Measurements from ENCODE around the gene GNAT1. TPM values are rescaled to one million over a fixed set of nuclear protein-coding genes. Genes with fewer than 3 reads are reported as not detected.
A peak's percentile ranks its signal among the peaks of the same experiment; 100 is the strongest.
"Not testable (repeated sequence)": the region's sequence is repeated elsewhere in the genome, so short reads cannot be mapped to it uniquely, and the experiment has no call there.

Gene GNAT1
- total and polyA plus RNA-seq, 3 experiments from 2014 or later: not detected

DNA sequence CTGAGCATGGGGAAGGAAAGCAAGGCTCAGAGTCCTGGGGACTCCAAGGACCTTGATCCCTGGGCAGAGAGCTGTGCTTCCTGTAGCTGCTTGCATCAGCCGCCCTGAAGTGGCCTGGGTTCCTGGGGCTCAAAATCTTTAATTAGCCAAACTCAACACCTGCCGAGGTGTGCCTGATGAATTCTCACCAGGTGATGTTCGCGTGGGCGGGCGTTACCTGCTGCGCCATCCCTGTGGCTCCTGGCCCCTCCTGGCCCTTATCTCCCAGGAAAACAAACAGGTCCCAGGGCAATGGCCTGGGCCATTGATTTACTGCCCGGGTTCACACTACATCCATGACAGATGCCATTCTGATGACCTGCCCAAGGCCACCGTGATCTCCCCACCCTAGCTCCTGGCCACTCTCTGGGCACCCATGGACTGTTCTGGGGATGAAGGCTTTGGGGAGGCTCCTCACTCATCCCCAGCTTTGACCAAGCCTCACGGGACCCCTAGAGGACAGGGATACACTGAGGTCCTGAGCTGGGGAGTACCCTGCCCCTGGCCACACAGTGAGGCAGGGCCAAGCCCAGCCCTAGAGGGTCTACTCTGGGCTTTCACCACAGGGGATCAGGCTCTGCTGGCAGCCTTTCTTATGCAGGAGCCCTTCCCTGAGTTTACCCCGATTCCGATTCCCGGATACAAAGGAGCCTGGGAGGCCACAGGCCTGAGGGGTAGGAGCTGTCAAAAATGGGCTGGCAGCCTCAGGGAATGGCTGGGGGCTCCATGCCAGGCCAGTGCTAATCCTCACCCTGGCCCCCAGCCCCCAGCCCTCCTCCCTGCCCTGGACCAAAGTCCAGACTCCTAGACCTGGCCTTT lies 19.3 kb downstream of the GNAT1 start:
- no peaks in the 10 kb centered on the region for H3K36me3 ChIP-seq (ENCODE audit: insufficient read depth, low read length)
- Mint-ChIP-seq H3K9me3 (no peaks in the 10 kb centered on the region), H3K36me3 (no peaks in the 10 kb centered on the region), H3K27ac (peak overlapping the region in 1 of 8 donors; percentile 29), H3K27me3 (peaks cover 5 to 8% of the 10 kb centered on the region in 2 donors), H3K4me3 (no peak overlapping the region), H3K4me1 (peaks cover 0 to 1% (median 0%) of the 10 kb centered on the region in 3 donors)
- ChIA-PET POLR2A (no interaction called here), CTCF (interaction anchor here (1.1 to 2.9 kb wide), 4 partner anchors 9 to 17 kb away, joined by 3 to 16 read pairs (median 8); no protein-coding TSS in a partner anchor)
- no peaks in the 10 kb centered on the region for H3K9me3 ChIP-seq (ENCODE audit: low read length)
- H3K4me1 ChIP-seq (ENCODE audit: insufficient read depth, low read length): no peaks in the 10 kb centered on the region
- no peak overlapping the region for H3K27ac ChIP-seq (ENCODE audit: low read depth, low read length)
- H3K4me3 ChIP-seq (ENCODE audit: low read length): no peak overlapping the region
- no peak for DNase-seq
- H3K27me3 ChIP-seq (ENCODE audit: insufficient read depth, low read length, poor library complexity, severe bottlenecking): peaks cover 2% of the 10 kb centered on the region

DNA sequence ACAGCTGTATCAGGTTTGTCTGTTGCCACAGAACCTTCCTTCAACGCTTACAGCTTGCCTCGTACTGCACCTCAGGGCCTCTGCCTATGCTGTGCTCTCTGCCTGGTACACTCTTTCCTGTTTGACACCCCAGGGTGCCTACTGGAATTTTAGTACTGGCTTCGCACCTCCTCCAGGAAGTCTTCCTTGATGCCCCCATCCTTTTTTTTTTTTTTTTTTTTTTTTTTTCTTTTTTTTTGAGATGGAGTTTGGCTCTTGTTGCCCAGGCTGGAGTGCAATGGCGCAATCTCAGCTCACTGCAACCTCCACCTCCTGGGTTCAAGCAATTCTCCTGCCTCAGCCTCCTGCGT lies 19.9 kb downstream of the GNAT1 start:
- H3K27me3 ChIP-seq (ENCODE audit: insufficient read depth, low read length, poor library complexity, severe bottlenecking); H3K36me3 ChIP-seq (ENCODE audit: insufficient read depth, low read length); H3K4me1 Mint-ChIP-seq; H3K4me3 Mint-ChIP-seq; H3K36me3 Mint-ChIP-seq; H3K27ac Mint-ChIP-seq; H3K4me3 ChIP-seq (ENCODE audit: low read length); H3K27me3 Mint-ChIP-seq; DNase-seq; POLR2A ChIA-PET; H3K9me3 Mint-ChIP-seq; H3K9me3 ChIP-seq (ENCODE audit: low read length); H3K27ac ChIP-seq (ENCODE audit: low read depth, low read length); H3K4me1 ChIP-seq (ENCODE audit: insufficient read depth, low read length): not testable (repeated sequence)
- CTCF ChIA-PET: interaction anchor here (0.9 to 6.8 kb wide), 5 partner anchors 12 to 49 kb away, joined by 3 to 37 read pairs (median 12); no protein-coding TSS in a partner anchor

DNA sequence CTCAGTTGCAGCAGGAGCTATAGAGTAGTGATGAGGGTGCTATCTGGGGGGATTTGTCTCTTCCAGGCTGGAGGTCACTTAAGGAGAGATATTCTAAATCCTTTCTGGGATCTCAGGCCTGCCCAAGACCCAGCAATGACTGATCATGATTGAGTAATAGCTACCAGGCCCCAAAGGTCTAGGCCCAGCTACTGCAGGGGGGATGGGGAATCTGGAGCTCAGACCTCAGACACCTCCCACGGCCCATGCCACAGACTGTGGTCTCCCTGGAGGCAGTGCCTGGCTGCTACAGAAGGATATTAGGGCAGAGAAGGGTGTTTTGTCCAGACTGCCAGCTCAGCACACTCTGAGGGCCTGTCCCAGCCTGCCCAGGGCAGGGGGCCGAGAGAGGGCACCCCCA lies 20.5 kb downstream of the GNAT1 start:
- H3K27me3 ChIP-seq (ENCODE audit: insufficient read depth, low read length, poor library complexity, severe bottlenecking): no peaks in the 10 kb centered on the region
- Mint-ChIP-seq H3K9me3 (no peaks in the 10 kb centered on the region), H3K27ac (no peak overlapping the region), H3K4me1 (no peaks in the 10 kb centered on the region), H3K4me3 (no peak overlapping the region), H3K36me3 (no peaks in the 10 kb centered on the region), H3K27me3 (peaks cover under 1 to 5% of the 10 kb centered on the region in 2 donors)
- POLR2A ChIA-PET: interaction anchor here (0.5 kb wide), 1 partner anchor 361 kb away, joined by 4 read pairs; no protein-coding TSS in a partner anchor
- H3K36me3 ChIP-seq (ENCODE audit: insufficient read depth, low read length): no peaks in the 10 kb centered on the region
- H3K27ac ChIP-seq (ENCODE audit: low read depth, low read length): no peak overlapping the region
- no peak for DNase-seq
- no peak overlapping the region for H3K4me3 ChIP-seq (ENCODE audit: low read length)
- no peaks in the 10 kb centered on the region for H3K9me3 ChIP-seq (ENCODE audit: low read length)
- CTCF ChIA-PET: interaction anchor here (0.7 to 6.8 kb wide), 4 partner anchors 14 to 48 kb away, joined by 3 to 37 read pairs (median 8); no protein-coding TSS in a partner anchor
- no peaks in the 10 kb centered on the region for H3K4me1 ChIP-seq (ENCODE audit: insufficient read depth, low read length)

DNA sequence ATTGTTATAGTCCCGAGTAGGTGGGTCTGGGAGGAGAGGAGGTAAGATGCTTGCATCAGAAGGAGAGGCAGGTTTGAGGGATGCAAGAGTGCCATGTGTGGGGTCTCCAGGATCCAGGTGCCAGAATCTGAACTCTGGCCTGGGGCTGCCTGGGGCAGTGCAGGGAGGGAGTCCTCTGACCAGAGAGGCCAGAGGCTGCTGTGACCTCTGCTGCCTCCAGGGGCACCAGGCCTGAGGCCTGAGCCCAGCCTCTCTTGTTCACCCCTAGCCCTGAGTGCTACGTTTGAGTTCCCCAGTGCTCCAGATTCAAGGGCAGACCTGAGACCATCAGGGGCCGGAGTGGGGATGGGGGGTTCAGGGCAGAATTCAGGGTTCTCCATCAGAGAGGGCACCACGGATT lies 21.1 kb downstream of the GNAT1 start:
- H3K4me3 ChIP-seq (ENCODE audit: low read length): no peak overlapping the region
- Mint-ChIP-seq H3K27ac (no peak overlapping the region), H3K4me1 (no peaks in the 10 kb centered on the region), H3K9me3 (no peaks in the 10 kb centered on the region), H3K36me3 (no peaks in the 10 kb centered on the region), H3K4me3 (no peak overlapping the region), H3K27me3 (peaks cover 0 to 5% of the 10 kb centered on the region in 2 donors)
- no peak overlapping the region for H3K27ac ChIP-seq (ENCODE audit: low read depth, low read length)
- no peaks in the 10 kb centered on the region for H3K36me3 ChIP-seq (ENCODE audit: insufficient read depth, low read length)
- H3K9me3 ChIP-seq (ENCODE audit: low read length): no peaks in the 10 kb centered on the region
- POLR2A ChIA-PET: no interaction called here
- no peak for DNase-seq
- CTCF ChIA-PET: interaction anchor here (0.9 to 6.8 kb wide), 2 partner anchors 18 to 48 kb away, joined by 3 to 37 read pairs; no protein-coding TSS in a partner anchor
- H3K27me3 ChIP-seq (ENCODE audit: insufficient read depth, low read length, poor library complexity, severe bottlenecking): no peaks in the 10 kb centered on the region
- H3K4me1 ChIP-seq (ENCODE audit: insufficient read depth, low read length): no peaks in the 10 kb centered on the region

DNA sequence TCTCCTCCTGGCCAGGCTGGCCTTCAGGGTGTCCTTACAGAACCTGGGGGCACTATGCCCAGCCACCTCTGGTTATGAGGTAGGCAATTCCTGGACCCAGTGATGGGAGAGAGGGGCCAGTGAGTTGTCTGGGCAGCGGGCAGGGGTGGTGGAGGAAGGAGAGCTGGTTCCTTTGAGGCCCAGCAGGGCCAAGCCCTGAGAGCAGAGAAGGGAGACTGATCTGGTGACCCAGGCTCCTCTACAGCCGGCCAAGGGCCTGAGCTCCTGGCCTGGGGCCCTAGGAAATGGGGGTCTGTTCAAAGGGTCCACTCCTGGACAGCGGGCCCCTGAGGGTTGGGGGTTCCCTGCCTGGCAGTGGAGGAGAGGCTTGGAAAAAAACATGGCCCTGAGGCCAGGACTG lies 21.6 kb downstream of the GNAT1 start:
- Mint-ChIP-seq H3K4me1 (no peaks in the 10 kb centered on the region), H3K9me3 (no peaks in the 10 kb centered on the region), H3K27ac (no peak overlapping the region), H3K27me3 (peaks cover 0 to 4% of the 10 kb centered on the region in 2 donors), H3K36me3 (no peaks in the 10 kb centered on the region), H3K4me3 (no peak overlapping the region)
- Histone ChIP-seq H3K9me3 (ENCODE audit: low read length) (no peaks in the 10 kb centered on the region), H3K36me3 (ENCODE audit: insufficient read depth, low read length) (no peaks in the 10 kb centered on the region), H3K27ac (ENCODE audit: low read depth, low read length) (no peak overlapping the region), H3K27me3 (ENCODE audit: insufficient read depth, low read length, poor library complexity, severe bottlenecking) (no peaks in the 10 kb centered on the region), H3K4me1 (ENCODE audit: insufficient read depth, low read length) (no peaks in the 10 kb centered on the region), H3K4me3 (ENCODE audit: low read length) (no peak overlapping the region)
- POLR2A ChIA-PET: no interaction called here
- no peak for DNase-seq
- CTCF ChIA-PET: interaction anchor here (1.4 to 6.8 kb wide), 2 partner anchors 13 to 18 kb away, joined by 3 to 37 read pairs; no protein-coding TSS in a partner anchor

DNA sequence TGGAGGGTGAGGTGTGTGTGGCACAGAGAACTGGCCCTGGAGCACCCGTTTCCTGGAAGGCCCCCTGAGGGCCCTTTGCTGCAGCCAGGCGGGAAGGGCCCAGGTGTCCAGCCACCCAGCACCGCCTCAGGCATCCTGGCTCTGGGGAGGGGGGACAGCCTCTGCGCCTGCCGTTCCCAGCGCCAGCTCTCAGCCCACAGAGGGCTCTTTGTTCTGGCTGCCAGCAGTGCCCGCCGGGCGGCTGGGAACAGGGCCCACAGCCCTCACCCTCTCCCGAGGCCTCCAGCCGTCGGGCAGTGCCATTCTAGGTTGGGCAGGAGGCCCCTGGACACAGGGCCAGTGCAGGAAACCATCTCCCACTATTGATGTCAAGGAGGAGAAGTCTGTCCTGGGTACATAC lies 22.0 kb downstream of the GNAT1 start:
- no peaks in the 10 kb centered on the region for H3K36me3 ChIP-seq (ENCODE audit: insufficient read depth, low read length)
- no peaks in the 10 kb centered on the region for H3K9me3 ChIP-seq (ENCODE audit: low read length)
- POLR2A ChIA-PET: no interaction called here
- Mint-ChIP-seq H3K27me3 (peaks cover 0 to 4% of the 10 kb centered on the region in 2 donors), H3K36me3 (no peaks in the 10 kb centered on the region), H3K4me1 (no peaks in the 10 kb centered on the region), H3K9me3 (no peaks in the 10 kb centered on the region), H3K4me3 (no peak overlapping the region), H3K27ac (no peak overlapping the region)
- H3K4me3 ChIP-seq (ENCODE audit: low read length): no peak overlapping the region
- no peak overlapping the region for H3K27ac ChIP-seq (ENCODE audit: low read depth, low read length)
- no peaks in the 10 kb centered on the region for H3K4me1 ChIP-seq (ENCODE audit: insufficient read depth, low read length)
- CTCF ChIA-PET: interaction anchor here (1.4 to 6.8 kb wide), 2 partner anchors 12 to 19 kb away, joined by 3 to 37 read pairs; no protein-coding TSS in a partner anchor
- no peaks in the 10 kb centered on the region for H3K27me3 ChIP-seq (ENCODE audit: insufficient read depth, low read length, poor library complexity, severe bottlenecking)
- no peak for DNase-seq

DNA sequence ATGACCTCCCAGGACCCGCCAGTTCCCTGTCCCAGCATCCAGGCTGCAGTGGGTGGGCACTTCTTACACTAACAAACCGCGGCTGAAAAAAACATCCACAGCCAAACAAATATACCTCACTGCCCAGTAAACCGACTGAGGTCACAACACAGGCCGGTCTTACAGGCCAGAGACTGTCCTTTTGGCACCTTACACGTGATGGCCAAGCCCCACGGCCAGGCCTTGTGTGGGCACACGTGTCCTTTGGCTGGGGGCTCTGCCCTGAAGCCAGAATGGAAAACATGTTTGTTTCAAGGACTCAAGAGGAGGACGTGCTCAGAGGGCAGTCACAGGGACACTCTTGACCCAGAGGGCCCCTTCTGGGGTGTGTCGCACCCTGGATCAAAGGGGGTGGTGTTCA lies 23.4 kb downstream of the GNAT1 start:
- Histone ChIP-seq H3K4me3 (ENCODE audit: low read length) (no peak overlapping the region), H3K36me3 (ENCODE audit: insufficient read depth, low read length) (no peaks in the 10 kb centered on the region), H3K9me3 (ENCODE audit: low read length) (no peaks in the 10 kb centered on the region), H3K27me3 (ENCODE audit: insufficient read depth, low read length, poor library complexity, severe bottlenecking) (no peaks in the 10 kb centered on the region), H3K4me1 (ENCODE audit: insufficient read depth, low read length) (no peaks in the 10 kb centered on the region), H3K27ac (ENCODE audit: low read depth, low read length) (no peak overlapping the region)
- H3K4me1 Mint-ChIP-seq: no peaks in the 10 kb centered on the region
- H3K9me3 Mint-ChIP-seq: no peaks in the 10 kb centered on the region
- H3K4me3 Mint-ChIP-seq: no peak overlapping the region
- ChIA-PET POLR2A (no interaction called here), CTCF (interaction anchor here (6.8 kb wide), 1 partner anchor 20 kb away, joined by 37 read pairs; no protein-coding TSS in a partner anchor)
- peaks cover 0 to 2% of the 10 kb centered on the region in 2 donors for H3K27me3 Mint-ChIP-seq
- H3K27ac Mint-ChIP-seq: no peak overlapping the region
- DNase-seq: no peak
- H3K36me3 Mint-ChIP-seq: no peaks in the 10 kb centered on the region

DNA sequence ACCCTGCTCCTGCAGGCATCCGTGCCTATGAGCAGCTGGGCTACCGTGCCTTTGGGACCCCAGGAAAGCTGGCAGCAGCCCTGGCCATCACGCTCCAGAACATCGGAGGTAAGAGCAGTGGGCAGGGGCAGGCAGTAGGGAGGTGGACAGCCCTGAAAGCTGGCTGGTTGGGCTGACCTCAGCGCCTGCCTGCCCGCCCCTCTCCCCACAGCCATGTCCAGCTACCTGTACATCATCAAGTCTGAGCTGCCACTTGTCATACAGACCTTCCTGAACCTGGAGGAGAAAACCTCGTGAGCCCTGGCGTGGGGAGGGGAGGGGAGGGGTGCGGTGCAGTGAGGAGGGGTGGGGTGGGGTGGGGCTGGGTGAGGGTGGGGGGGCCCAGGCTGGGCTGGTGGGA lies 24.1 kb downstream of the GNAT1 start:
- H3K4me1 ChIP-seq (ENCODE audit: insufficient read depth, low read length): no peaks in the 10 kb centered on the region
- Mint-ChIP-seq H3K4me1 (no peaks in the 10 kb centered on the region), H3K27me3 (peaks cover 0 to 2% of the 10 kb centered on the region in 2 donors), H3K9me3 (no peaks in the 10 kb centered on the region), H3K36me3 (no peaks in the 10 kb centered on the region), H3K4me3 (peak overlapping the region in 1 of 7 donors; percentile 48), H3K27ac (no peak overlapping the region)
- no peaks in the 10 kb centered on the region for H3K27me3 ChIP-seq (ENCODE audit: insufficient read depth, low read length, poor library complexity, severe bottlenecking)
- no peaks in the 10 kb centered on the region for H3K36me3 ChIP-seq (ENCODE audit: insufficient read depth, low read length)
- CTCF ChIA-PET: interaction anchor here (6.8 kb wide), 1 partner anchor 21 kb away, joined by 37 read pairs; no protein-coding TSS in a partner anchor
- H3K4me3 ChIP-seq (ENCODE audit: low read length): no peak overlapping the region
- H3K27ac ChIP-seq (ENCODE audit: low read depth, low read length): no peak overlapping the region
- POLR2A ChIA-PET: no interaction called here
- no peaks in the 10 kb centered on the region for H3K9me3 ChIP-seq (ENCODE audit: low read length)
- DNase-seq: no peak
